Liver (tissue), 9 donors: ENCODE data around the gene AKT2. TPM values are rescaled to one million over a fixed set of nuclear protein-coding genes. Genes with fewer than 3 reads are reported as not detected.

ENCODE experiments used
- DNase-seq: peaks from one replicate; pipeline ENCODE4 v3.0.0-alpha.2; 2017; ENCODE audit warnings: low spot score
- H3K27ac ChIP-seq, 2 donors: one replicate each; pipeline ENCODE4 v1.7.0; 2013; ENCODE audit warnings: inconsistent platforms in 2 of 2, low read length in 2 of 2, control low read depth in 1 of 2, low read depth in 1 of 2, mild to moderate bottlenecking in 1 of 2
- H3K27me3 ChIP-seq, 4 donors: one replicate each; pipeline versions ENCODE4 v1.6.1 to v1.7.0; 2013; ENCODE audit warnings: low read length in 3 of 4, inconsistent platforms in 1 of 4, mild to moderate bottlenecking in 1 of 4, moderate library complexity in 1 of 4; ENCODE audit not compliant: control insufficient read depth in 4 of 4, insufficient read depth in 4 of 4
- H3K36me3 ChIP-seq, 4 donors: one replicate each; pipeline versions ENCODE4 v1.6.1 to v1.7.0; 2013; ENCODE audit warnings: low read length in 3 of 4, mild to moderate bottlenecking in 3 of 4, low read depth in 1 of 4, moderate library complexity in 1 of 4; ENCODE audit not compliant: control insufficient read depth in 4 of 4, insufficient read depth in 3 of 4
- H3K4me1 ChIP-seq, 4 donors: one replicate each; pipeline versions ENCODE4 v1.6.1 to v1.7.0; 2013; ENCODE audit warnings: low read length in 3 of 4, mild to moderate bottlenecking in 3 of 4, moderate library complexity in 1 of 4; ENCODE audit not compliant: control insufficient read depth in 4 of 4, insufficient read depth in 4 of 4
- H3K4me3 ChIP-seq, 3 donors: one replicate each; pipeline versions ENCODE4 v1.6.1 to v1.7.0; 2013; ENCODE audit warnings: low read length in 3 of 3, control low read depth in 1 of 3, low read depth in 1 of 3, mild to moderate bottlenecking in 1 of 3
- H3K9ac ChIP-seq, 2 donors: one replicate each; pipeline ENCODE4 v1.7.0; 2013; ENCODE audit warnings: low read length in 2 of 2, mild to moderate bottlenecking in 2 of 2, moderate library complexity in 2 of 2, control low read depth in 1 of 2, low read depth in 1 of 2
- H3K9me3 ChIP-seq, 4 donors: one replicate each; pipeline versions ENCODE4 v1.6.1 to v1.7.0; 2013; ENCODE audit warnings: low read length in 3 of 4; ENCODE audit not compliant: control insufficient read depth in 4 of 4
- CTCF ChIP-seq: fragments of 150-350 bp; IDR thresholded peaks from 2 replicates; pipeline ENCODE4 v1.5.1; 2017; ENCODE audit warnings: improper control_type of control experiment, low read depth, low read length; ENCODE audit not compliant: missing input control
- EGR1 ChIP-seq, 2 donors: IDR thresholded peaks; 2 replicates each; pipeline ENCODE4 v1.6.1; 2016 to 2018; ENCODE audit warnings: antibody characterized with exemption in 2 of 2, low read depth in 2 of 2
- FOXA1 ChIP-seq: IDR thresholded peaks from 2 replicates; pipeline ENCODE4 v1.6.1; 2016; ENCODE audit warnings: antibody characterized with exemption
- FOXA2 ChIP-seq: IDR thresholded peaks from 2 replicates; pipeline ENCODE4 v1.6.1; 2016; ENCODE audit warnings: antibody characterized with exemption
- GABPA ChIP-seq, 2 donors: IDR thresholded peaks in 1 of 2; conservative IDR thresholded peaks in 1 of 2; 2 replicates each; pipeline ENCODE4 v1.6.1; 2016; ENCODE audit warnings: antibody characterized with exemption in 2 of 2, mild to moderate bottlenecking in 1 of 2, moderate library complexity in 1 of 2
- HNF4A ChIP-seq, 2 donors: conservative IDR thresholded peaks; 2 replicates each; pipeline ENCODE4 v1.6.1; 2016; ENCODE audit warnings: antibody characterized with exemption in 2 of 2, mild to moderate bottlenecking in 2 of 2
- HNF4G ChIP-seq: IDR thresholded peaks from 2 replicates; pipeline ENCODE4 v1.6.1; 2016; ENCODE audit warnings: antibody characterized with exemption
- JUND ChIP-seq, 2 donors: IDR thresholded peaks; 2 replicates each; pipeline ENCODE4 v1.6.1; 2016; ENCODE audit warnings: antibody characterized with exemption in 2 of 2
- NR2F2 ChIP-seq: IDR thresholded peaks from 2 replicates; pipeline ENCODE4 v1.6.1; 2016; ENCODE audit warnings: antibody characterized with exemption
- RAD21 ChIP-seq, 2 donors: IDR thresholded peaks; 2 replicates each; pipeline ENCODE4 v1.6.1; 2016; ENCODE audit warnings: antibody characterized with exemption in 2 of 2, mild to moderate bottlenecking in 2 of 2
- RXRA ChIP-seq, 2 donors: IDR thresholded peaks; 2 replicates each; pipeline ENCODE4 v1.6.1; 2017 to 2018; ENCODE audit warnings: antibody characterized with exemption in 2 of 2, mild to moderate bottlenecking in 1 of 2
- SP1 ChIP-seq: IDR thresholded peaks from 2 replicates; pipeline ENCODE4 v1.6.1; 2018; ENCODE audit warnings: antibody characterized with exemption, mild to moderate bottlenecking
- TAF1 ChIP-seq: conservative IDR thresholded peaks from 2 replicates; pipeline ENCODE4 v1.6.1; 2016; ENCODE audit warnings: antibody characterized with exemption, mild to moderate bottlenecking
- YY1 ChIP-seq: IDR thresholded peaks from 2 replicates; pipeline ENCODE4 v1.6.1; 2016; ENCODE audit warnings: antibody characterized with exemption, mild to moderate bottlenecking
- WGBS: extraction: QIAGEN DNeasy Blood & Tissue Kit; methylation state at CpG from one replicate; pipeline ENCODE4 v1.1.7; 2013; 5-methylcytosine and 5-hydroxymethylcytosine counted together
- polyA plus RNA-seq, 2 donors: library from polyadenylated mRNA; stranded (reverse) in 1 of 2; unstranded in 1 of 2; fragments of 200-250 nt in 1 of 2; fragments of >200 nt in 1 of 2; fragmentation: Nextera tagmentation in 1 of 2; extraction: Ambion mirVana in 1 of 2; gene quantifications; one replicate each; pipeline versions ENCODE4 v1.2.1 to v1.2.3, GENCODE V29; 2013 to 2015
- total RNA-seq, 2 donors: library from RNA; depleted of rRNA; stranded (reverse); fragments of >200 nt; gene quantifications; one replicate each; pipeline ENCODE4 v1.2.3, GENCODE V29; 2014
- TF ChIP-seq, protein P1 (sequence below): IDR thresholded peaks from 2 replicates; pipeline ENCODE4 v1.6.1; 2016; ENCODE audit warnings: antibody characterized with exemption
- TF ChIP-seq, protein P2 (sequence below): IDR thresholded peaks from 2 replicates; pipeline ENCODE4 v1.6.1; 2016; ENCODE audit warnings: antibody characterized with exemption, mild to moderate bottlenecking
- TF ChIP-seq, protein P3 (sequence below): IDR thresholded peaks from 2 replicates; pipeline ENCODE4 v1.6.1; 2016; ENCODE audit warnings: antibody characterized with exemption
- donor health status: healthy.
- donor health status: healthy.
- donor health status: healthy.
- donor health status: healthy.
- donor health status: healthy.

AKT2 gene
- total and polyA plus RNA-seq, 4 donors, result 23.2 to 110 (median 60.4) TPM

- Histone ChIP-seq H3K9me3 (no peaks in the 10 kb centered on the region), H3K4me1 (peaks cover 35 to 83% (median 68%) of the 10 kb centered on the region in 4 donors), H3K36me3 (no peaks in the 10 kb centered on the region), H3K27me3 (no peaks in the 10 kb centered on the region), H3K27ac (peak overlapping the region; percentile 61 to 72), H3K4me3 (peak overlapping the region in 1 of 3 donors; percentile 6), H3K9ac (no peak overlapping the region)
- 52% methylated on average over 17 of the region's 17 CpGs for WGBS
- no peak for DNase-seq
- TF ChIP-seq GABPA (IDR thresholded peaks at IDR 0.05 in 1 of 2, conservative IDR thresholded peaks at IDR 0.05 in 1 of 2) (no peak), JUND (IDR thresholded peaks at IDR 0.05) (no peak), HNF4G (no peak), EGR1 (IDR thresholded peaks at IDR 0.05; ENCODE audit: low read depth in 2 of 2) (no peak), TAF1 (no peak), CTCF (no peak), RXRA (IDR thresholded peaks at IDR 0.05) (no peak), HNF4A (conservative IDR thresholded peaks at IDR 0.05) (no peak), YY1 (no peak), FOXA2 (no peak), NR2F2 (no peak), SP1 (no peak), FOXA1 (no peak), RAD21 (IDR thresholded peaks at IDR 0.05) (no peak)
- TF ChIP-seq, protein P1, sequence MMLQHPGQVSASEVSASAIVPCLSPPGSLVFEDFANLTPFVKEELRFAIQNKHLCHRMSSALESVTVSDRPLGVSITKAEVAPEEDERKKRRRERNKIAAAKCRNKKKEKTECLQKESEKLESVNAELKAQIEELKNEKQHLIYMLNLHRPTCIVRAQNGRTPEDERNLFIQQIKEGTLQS, result no peak
- TF ChIP-seq, protein P2, sequence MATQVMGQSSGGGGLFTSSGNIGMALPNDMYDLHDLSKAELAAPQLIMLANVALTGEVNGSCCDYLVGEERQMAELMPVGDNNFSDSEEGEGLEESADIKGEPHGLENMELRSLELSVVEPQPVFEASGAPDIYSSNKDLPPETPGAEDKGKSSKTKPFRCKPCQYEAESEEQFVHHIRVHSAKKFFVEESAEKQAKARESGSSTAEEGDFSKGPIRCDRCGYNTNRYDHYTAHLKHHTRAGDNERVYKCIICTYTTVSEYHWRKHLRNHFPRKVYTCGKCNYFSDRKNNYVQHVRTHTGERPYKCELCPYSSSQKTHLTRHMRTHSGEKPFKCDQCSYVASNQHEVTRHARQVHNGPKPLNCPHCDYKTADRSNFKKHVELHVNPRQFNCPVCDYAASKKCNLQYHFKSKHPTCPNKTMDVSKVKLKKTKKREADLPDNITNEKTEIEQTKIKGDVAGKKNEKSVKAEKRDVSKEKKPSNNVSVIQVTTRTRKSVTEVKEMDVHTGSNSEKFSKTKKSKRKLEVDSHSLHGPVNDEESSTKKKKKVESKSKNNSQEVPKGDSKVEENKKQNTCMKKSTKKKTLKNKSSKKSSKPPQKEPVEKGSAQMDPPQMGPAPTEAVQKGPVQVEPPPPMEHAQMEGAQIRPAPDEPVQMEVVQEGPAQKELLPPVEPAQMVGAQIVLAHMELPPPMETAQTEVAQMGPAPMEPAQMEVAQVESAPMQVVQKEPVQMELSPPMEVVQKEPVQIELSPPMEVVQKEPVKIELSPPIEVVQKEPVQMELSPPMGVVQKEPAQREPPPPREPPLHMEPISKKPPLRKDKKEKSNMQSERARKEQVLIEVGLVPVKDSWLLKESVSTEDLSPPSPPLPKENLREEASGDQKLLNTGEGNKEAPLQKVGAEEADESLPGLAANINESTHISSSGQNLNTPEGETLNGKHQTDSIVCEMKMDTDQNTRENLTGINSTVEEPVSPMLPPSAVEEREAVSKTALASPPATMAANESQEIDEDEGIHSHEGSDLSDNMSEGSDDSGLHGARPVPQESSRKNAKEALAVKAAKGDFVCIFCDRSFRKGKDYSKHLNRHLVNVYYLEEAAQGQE, result no peak
- TF ChIP-seq, protein P3, sequence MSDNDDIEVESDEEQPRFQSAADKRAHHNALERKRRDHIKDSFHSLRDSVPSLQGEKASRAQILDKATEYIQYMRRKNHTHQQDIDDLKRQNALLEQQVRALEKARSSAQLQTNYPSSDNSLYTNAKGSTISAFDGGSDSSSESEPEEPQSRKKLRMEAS, result no peak
Observed at GRCh38 chr19:40279761-40280607, 5.2 kb downstream of the AKT2 start.

DNA sequence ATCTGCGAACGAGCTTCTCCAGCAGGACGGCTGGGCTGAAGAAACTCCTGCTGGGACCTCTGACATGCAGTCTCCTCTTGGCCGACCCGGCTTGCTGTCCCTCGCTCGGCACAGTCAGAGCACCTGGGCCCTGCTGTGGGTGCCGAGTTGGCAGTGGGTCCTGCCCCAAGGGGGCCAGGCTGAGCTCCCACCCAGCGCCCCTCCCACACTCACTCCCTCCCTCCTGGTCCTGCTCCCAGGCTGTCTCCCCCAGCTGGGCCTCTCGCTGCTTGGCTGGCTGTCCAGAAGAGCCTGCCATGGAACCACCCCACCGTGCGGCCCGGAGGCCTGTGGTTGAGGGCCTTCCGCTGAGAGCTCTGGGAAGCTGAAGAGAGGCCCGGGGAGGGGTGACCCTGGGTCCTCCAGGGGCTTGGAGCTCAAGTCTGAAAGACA lies 6.0 kb downstream of the AKT2 start:
- 80% methylated on average over 15 of the region's 15 CpGs for WGBS
- peak overlapping the region; percentile 7 to 21 for H3K27ac ChIP-seq
- H3K4me1 ChIP-seq, result peaks cover 35 to 88% (median 75%) of the 10 kb centered on the region in 4 donors
- H3K27me3 ChIP-seq, result no peaks in the 10 kb centered on the region
- H3K9me3 ChIP-seq, result no peaks in the 10 kb centered on the region
- H3K4me3 ChIP-seq, result no peak overlapping the region
- H3K36me3 ChIP-seq, result no peaks in the 10 kb centered on the region
- no peak for DNase-seq
- H3K9ac ChIP-seq, result no peak overlapping the region
- no peak for TF ChIP-seq FOXA2
- no peak for TF ChIP-seq NR2F2
- no peak for TF ChIP-seq SP1
- no peak for TF ChIP-seq CTCF
- TF ChIP-seq, protein P2, result no peak
- no peak for TF ChIP-seq TAF1
- TF ChIP-seq JUND (IDR thresholded peaks at IDR 0.05), result no peak
- no peak for TF ChIP-seq HNF4G
- no peak for TF ChIP-seq FOXA1
- TF ChIP-seq, protein P3, result no peak
- no peak for TF ChIP-seq RAD21 (IDR thresholded peaks at IDR 0.05)
